Germinal center (tissue), 1 donor: Measurements from ENCODE around the gene FURIN.
"Not testable (repeated sequence)": the region's sequence is repeated elsewhere in the genome, so short reads cannot be mapped to it uniquely, and the experiment has no call there.

Experiments
- DNase-seq: peaks from one replicate; pipeline ENCODE4 v3.0.0; 2012; ENCODE audit warnings: mixed read lengths, low spot score

FURIN gene

GRCh38 chr15:90916461-90916860 lies 48.1 kb downstream of the FURIN start:
- no peak for DNase-seq

GRCh38 chr15:90917569-90917968 lies 49.2 kb downstream of the FURIN start:
- no peak for DNase-seq

GRCh38 chr15:90918034-90918788 lies 49.8 kb downstream of the FURIN start:
- DNase-seq, result no peak

- no peak for DNase-seq
These were observed 50.4 kb downstream of the FURIN start for GRCh38 chr15:90918835-90919234.

GRCh38 chr15:90921887-90922286 lies 53.5 kb downstream of the FURIN start:
- no peak for DNase-seq

GRCh38 chr15:90922712-90923322 lies 54.4 kb downstream of the FURIN start:
- DNase-seq, result not testable (repeated sequence)

GRCh38 chr15:90924375-90924774 lies 56.0 kb downstream of the FURIN start:
- DNase-seq, result no peak

GRCh38 chr15:90926766-90927165 lies 58.4 kb downstream of the FURIN start:
- DNase-seq, result not testable (repeated sequence)

GRCh38 chr15:90928106-90928505 lies 59.7 kb downstream of the FURIN start:
- DNase-seq, result not testable (repeated sequence)

- DNase-seq, result no peak
These were observed 61.0 kb downstream of the FURIN start for GRCh38 chr15:90929246-90930019.

- no peak for DNase-seq
These were observed 62.6 kb downstream of the FURIN start for GRCh38 chr15:90930861-90931574.

GRCh38 chr15:90931575-90931827 lies 63.1 kb downstream of the FURIN start:
- no peak for DNase-seq

- DNase-seq, result peak; percentile 91
These were observed 63.7 kb downstream of the FURIN start, which contains the start of gene HDDC3 for GRCh38 chr15:90931828-90932659. HDDC3 (minus strand) TSS chr15:90932549; CDS start chr15:90932540, 9 bp downstream.

- DNase-seq, result no peak
These were observed 64.2 kb downstream of the FURIN start for GRCh38 chr15:90932660-90932991.
